Nephron (organoid): ENCODE measurements around the gene EXTL2.

Source experiments
- H3K27ac Mint-ChIP-seq, 3 experiments: 2 replicates each; pipeline ENCODE4 v1.8.0; 2020; ENCODE audit warnings: mixed read lengths in 3 of 3, mild to moderate bottlenecking in 2 of 3, moderate library complexity in 1 of 3
- H3K27me3 Mint-ChIP-seq: 2 replicates; pipeline ENCODE4 v1.8.0; 2021; ENCODE audit warnings: low read depth, mild to moderate bottlenecking, moderate library complexity, mixed read lengths
- H3K36me3 Mint-ChIP-seq: 2 replicates; pipeline ENCODE4 v1.8.0; 2020; ENCODE audit warnings: low read depth, mixed read lengths
- H3K4me1 Mint-ChIP-seq: 2 replicates; pipeline ENCODE4 v1.8.0; 2020; ENCODE audit warnings: mixed read lengths
- H3K4me3 Mint-ChIP-seq, 3 experiments: 2 replicates each; pipeline ENCODE4 v1.8.0; 2020; ENCODE audit warnings: mild to moderate bottlenecking in 3 of 3, mixed read lengths in 3 of 3, moderate library complexity in 2 of 3
- H3K9me3 Mint-ChIP-seq: 2 replicates; pipeline ENCODE4 v1.8.0; 2020; ENCODE audit warnings: mixed read lengths
- CTCF ChIP-seq, 3 experiments: fragments of 200-600 bp; sonication (generic); IDR thresholded peaks; one replicate each; pipeline ENCODE4 v1.5.0; 2021; ENCODE audit warnings: antibody characterized with exemption in 3 of 3; ENCODE audit not compliant: unreplicated experiment in 3 of 3

Gene EXTL2

GRCh38 chr1:100907887-100908286 lies 13.2 kb upstream of the EXTL2 start:
- H3K9me3 Mint-ChIP-seq: peaks cover 2% of the 10 kb centered on the region
- TF ChIP-seq CTCF (IDR thresholded peaks at IDR 0.05; ENCODE audit: unreplicated experiment in 3 of 3): no peak
- no peak overlapping the region for H3K27ac Mint-ChIP-seq
- peaks cover 6% of the 10 kb centered on the region for H3K4me1 Mint-ChIP-seq
- no peaks in the 10 kb centered on the region for H3K27me3 Mint-ChIP-seq
- H3K36me3 Mint-ChIP-seq: peaks cover 66% of the 10 kb centered on the region
- no peak overlapping the region for H3K4me3 Mint-ChIP-seq

- no peak for TF ChIP-seq CTCF (IDR thresholded peaks at IDR 0.05; ENCODE audit: unreplicated experiment in 3 of 3)
- Mint-ChIP-seq H3K9me3 (peaks cover 2% of the 10 kb centered on the region), H3K4me3 (no peak overlapping the region), H3K4me1 (peaks cover 6% of the 10 kb centered on the region), H3K36me3 (peaks cover 64% of the 10 kb centered on the region), H3K27me3 (no peaks in the 10 kb centered on the region), H3K27ac (no peak overlapping the region)
These were observed 10.5 kb upstream of the EXTL2 start for GRCh38 chr1:100905181-100905580.

DNA sequence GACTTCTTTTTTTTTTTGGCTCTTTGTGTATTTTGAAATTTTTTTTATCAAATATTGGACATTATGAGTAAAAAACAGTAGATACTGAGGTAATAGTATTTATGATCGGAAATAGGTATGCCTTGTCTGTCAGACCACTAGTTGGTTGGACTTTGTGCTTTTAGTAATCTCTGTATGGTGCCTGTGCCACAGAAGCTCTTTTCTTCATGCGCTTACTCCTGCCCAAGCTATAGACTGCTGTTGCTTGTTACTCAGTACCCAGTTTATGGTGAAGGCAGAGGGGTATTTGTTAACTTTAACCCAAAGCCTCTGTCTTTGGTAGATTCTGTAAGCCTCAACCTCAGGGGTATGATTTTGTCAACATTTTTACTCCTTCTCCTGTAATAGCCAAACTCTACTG lies 9.9 kb upstream of the EXTL2 start:
- H3K27ac Mint-ChIP-seq: no peak overlapping the region
- H3K36me3 Mint-ChIP-seq: peaks cover 69% of the 10 kb centered on the region
- no peak overlapping the region for H3K4me3 Mint-ChIP-seq
- no peaks in the 10 kb centered on the region for H3K27me3 Mint-ChIP-seq
- TF ChIP-seq CTCF (IDR thresholded peaks at IDR 0.05; ENCODE audit: unreplicated experiment in 3 of 3): no peak
- peaks cover 2% of the 10 kb centered on the region for H3K9me3 Mint-ChIP-seq
- H3K4me1 Mint-ChIP-seq: peaks cover 6% of the 10 kb centered on the region

DNA sequence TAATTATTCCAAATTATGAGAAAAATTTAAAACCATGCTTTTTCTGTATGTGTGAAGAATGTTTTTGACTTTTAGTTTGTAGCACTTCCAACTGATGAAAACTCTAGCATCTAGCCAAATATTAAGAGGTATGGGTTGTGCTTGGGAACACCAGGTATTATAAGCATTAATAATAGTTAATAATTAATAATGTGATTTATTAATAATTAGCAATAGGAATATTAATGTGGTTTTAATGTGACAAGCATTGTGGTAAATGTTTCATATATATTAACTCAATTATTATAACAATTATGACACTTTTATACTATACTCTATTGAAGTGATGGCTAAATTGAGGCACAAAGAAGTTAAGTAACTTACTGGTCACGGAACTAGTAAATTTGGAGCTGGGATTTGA lies 9.1 kb upstream of the EXTL2 start:
- Mint-ChIP-seq H3K9me3 (peaks cover 2% of the 10 kb centered on the region), H3K4me1 (peaks cover 6% of the 10 kb centered on the region), H3K27ac (no peak overlapping the region), H3K36me3 (peaks cover 73% of the 10 kb centered on the region), H3K27me3 (no peaks in the 10 kb centered on the region), H3K4me3 (no peak overlapping the region)
- TF ChIP-seq CTCF (IDR thresholded peaks at IDR 0.05; ENCODE audit: unreplicated experiment in 3 of 3): no peak

GRCh38 chr1:100902365-100902764 lies 7.7 kb upstream of the EXTL2 start:
- Mint-ChIP-seq H3K27ac (no peak overlapping the region), H3K4me3 (no peak overlapping the region), H3K9me3 (peaks cover 2% of the 10 kb centered on the region), H3K36me3 (peaks cover 65% of the 10 kb centered on the region), H3K4me1 (peaks cover 12% of the 10 kb centered on the region), H3K27me3 (no peaks in the 10 kb centered on the region)
- TF ChIP-seq CTCF (IDR thresholded peaks at IDR 0.05; ENCODE audit: unreplicated experiment in 3 of 3): no peak

- Mint-ChIP-seq H3K9me3 (no peaks in the 10 kb centered on the region), H3K4me3 (peak overlapping the region; percentile 95 to 99 (median 99)), H3K36me3 (peaks cover 36% of the 10 kb centered on the region), H3K27me3 (no peaks in the 10 kb centered on the region), H3K27ac (peak overlapping the region; percentile 96 to 99 (median 96)), H3K4me1 (peaks cover 38% of the 10 kb centered on the region)
- no peak for TF ChIP-seq CTCF (IDR thresholded peaks at IDR 0.05; ENCODE audit: unreplicated experiment in 3 of 3)
These were observed 1.9 kb upstream of the EXTL2 start for GRCh38 chr1:100896481-100896982.
